Stimulated activated CD4-positive, alpha-beta T cell treated with anti-CD3 and anti-CD28 coated beads, Interleukin-15, amount 100 ng/mL, for 1 hour (primary cell): ENCODE data around the gene FKBP8.
"Not testable (repeated sequence)": the region's sequence is repeated elsewhere in the genome, so short reads cannot be mapped to it uniquely, and the experiment has no call there.

Source experiments
- DNase-seq, 2 donors: peaks; one replicate each; pipeline ENCODE4 v3.0.0-alpha.2; 2020; ENCODE audit warnings: low read depth in 1 of 2, low spot score in 1 of 2

Gene FKBP8

DNA sequence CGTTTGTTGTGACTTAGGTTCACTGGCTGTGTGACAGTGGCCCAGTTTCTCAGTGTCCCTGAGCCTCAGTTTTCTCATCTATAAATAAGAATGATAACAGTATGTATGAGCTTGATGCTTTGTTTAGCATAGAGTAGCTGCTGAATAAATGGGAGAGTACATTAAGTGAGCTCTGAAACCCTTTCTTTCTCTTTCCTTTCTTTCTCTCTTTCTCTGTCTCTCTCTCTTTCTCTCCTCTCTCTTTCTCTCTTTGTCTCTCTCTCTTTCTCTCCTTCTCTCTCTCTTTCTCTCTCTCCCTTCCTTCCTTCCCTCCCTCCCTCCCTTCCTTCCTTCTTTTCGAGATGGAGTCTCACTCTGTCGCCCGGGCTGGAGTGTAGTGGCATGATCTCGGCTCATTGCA lies 16.3 kb upstream of the FKBP8 start:
- no peak for DNase-seq

DNA sequence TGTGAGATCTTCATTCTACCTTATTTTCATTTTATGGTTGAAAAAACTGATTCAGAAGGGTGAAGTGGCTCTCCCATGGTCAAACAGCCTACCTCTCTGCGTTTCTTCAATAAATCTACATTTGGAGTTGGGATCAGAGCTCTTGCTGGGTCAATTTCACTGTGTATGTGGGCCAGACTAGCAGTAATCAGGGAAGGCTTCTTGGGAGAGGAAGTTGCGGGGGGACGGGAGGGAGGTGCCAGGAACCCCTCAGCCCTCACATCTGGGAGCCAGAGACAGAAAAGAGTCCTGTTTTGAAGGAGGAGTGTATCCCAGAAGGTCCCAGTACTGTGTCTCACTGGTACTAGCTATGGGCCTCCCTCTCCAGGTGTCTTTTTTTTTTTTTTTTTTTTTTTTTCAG lies 15.2 kb upstream of the FKBP8 start:
- DNase-seq, result no peak

DNA sequence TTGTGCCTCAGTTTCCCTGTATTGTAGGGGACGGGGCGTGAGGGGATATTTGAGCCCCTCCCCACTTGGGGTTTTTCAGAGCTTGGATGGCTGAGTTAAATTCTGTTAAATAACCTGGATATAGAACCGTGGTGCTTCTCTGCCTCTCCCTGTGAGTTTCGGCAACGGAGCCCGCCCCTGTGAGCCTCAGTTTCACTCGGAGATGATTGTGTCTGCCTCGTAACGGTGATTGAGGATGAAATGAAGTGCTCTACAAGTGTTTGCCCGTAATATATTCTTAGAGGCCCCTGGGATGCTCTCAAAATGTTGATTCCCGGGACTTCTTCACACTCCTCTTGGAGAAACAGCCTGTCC lies 14.8 kb upstream of the FKBP8 start:
- DNase-seq, result no peak

DNA sequence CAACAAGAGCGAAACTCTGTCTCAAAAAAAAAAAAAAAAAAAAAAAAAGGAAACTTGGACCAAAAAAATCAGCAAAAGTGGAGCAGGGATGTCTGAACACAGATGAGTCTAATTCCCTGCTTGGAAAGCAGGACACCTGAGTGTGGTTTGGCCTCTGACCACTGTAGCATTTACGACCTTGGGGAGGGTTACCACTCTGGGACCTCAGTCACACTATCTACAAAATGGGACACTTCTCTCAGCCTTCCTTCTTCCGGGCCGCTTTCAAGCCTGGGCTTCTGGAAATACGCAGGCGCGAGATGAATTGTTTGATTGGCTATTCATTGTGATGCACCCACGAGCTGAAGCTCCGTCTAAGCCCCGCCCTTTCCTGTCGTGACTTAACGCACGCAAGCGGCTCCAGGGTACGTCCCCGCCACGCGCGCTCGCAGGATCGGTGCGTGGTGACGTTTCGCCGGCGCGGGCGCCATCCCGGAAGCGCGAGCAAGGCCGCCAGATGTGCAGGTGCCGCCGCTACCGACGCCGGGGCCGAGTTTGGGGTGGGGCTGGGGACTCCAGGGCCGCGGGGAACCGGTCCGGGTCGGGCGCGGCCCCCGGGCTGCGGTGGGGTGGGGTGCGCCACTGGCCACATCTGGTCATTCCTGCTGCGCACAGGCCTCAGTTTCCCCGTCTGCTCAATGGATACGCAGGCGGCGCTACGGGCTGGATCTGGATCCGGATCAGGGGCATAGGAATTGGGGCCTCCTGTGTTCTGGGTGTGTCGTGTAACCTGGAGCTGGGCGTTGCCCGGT lies 14.2 kb upstream of the FKBP8 start, which contains the start of gene KXD1:
Gene KXD1, plus strand, starts transcription at position 460 of the 791 bp plus-strand sequence. CDS start 4,187 bp downstream, outside the sequence.
- peak; percentile 90 to 94 for DNase-seq

DNA sequence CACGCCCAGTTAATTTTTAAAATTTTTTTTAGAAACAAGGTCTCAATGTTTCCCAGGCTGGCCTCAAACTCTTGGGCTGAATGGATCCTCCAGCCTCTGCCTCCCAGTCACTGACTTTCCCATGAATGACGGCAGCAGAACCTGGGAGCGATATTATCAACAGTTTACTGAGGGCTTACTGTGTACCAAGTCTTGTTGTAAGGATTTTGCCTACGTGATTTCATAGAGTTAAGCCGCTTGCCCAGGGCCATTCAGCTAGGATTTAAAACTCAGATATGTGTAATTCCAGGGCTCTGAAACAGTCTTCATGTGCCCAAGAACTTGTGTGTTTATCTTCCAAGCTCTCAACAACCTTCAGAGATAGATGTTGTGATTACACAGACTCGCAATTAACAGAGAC lies 8.3 kb upstream of the FKBP8 start:
- no peak for DNase-seq

DNA sequence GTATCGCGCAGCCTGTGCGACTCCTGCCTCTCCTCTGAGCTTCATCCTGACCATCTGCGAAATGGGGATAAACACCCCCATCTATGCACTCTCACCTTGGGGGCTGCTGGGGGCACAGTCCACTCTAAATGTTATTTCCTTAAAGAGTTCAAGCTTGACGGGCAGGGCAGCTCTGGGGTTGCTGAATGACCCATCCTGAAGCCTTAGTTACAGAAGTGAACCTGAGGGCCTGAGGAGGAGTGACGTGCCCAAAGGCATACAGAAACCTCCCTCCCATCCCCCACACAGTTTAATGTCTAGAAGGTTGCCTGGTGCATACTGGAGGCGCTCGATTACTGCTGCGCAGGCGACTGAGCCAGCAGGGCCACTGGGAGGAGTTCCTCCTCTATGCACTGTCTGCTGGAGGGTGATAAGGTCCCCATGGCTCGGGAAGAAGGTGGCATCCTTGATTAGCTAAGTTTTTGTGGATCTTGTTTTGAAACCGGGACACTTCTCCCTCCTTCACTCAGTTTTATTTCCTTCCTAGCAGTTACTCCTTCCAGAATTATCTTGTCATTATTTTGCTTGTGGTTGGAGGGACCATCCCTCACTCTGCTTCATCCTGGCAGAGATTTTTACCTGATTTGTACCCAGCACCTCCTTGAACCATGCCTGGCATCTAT lies 572 bp upstream of the FKBP8 start:
- peak; percentile 27 to 50 for DNase-seq

DNA sequence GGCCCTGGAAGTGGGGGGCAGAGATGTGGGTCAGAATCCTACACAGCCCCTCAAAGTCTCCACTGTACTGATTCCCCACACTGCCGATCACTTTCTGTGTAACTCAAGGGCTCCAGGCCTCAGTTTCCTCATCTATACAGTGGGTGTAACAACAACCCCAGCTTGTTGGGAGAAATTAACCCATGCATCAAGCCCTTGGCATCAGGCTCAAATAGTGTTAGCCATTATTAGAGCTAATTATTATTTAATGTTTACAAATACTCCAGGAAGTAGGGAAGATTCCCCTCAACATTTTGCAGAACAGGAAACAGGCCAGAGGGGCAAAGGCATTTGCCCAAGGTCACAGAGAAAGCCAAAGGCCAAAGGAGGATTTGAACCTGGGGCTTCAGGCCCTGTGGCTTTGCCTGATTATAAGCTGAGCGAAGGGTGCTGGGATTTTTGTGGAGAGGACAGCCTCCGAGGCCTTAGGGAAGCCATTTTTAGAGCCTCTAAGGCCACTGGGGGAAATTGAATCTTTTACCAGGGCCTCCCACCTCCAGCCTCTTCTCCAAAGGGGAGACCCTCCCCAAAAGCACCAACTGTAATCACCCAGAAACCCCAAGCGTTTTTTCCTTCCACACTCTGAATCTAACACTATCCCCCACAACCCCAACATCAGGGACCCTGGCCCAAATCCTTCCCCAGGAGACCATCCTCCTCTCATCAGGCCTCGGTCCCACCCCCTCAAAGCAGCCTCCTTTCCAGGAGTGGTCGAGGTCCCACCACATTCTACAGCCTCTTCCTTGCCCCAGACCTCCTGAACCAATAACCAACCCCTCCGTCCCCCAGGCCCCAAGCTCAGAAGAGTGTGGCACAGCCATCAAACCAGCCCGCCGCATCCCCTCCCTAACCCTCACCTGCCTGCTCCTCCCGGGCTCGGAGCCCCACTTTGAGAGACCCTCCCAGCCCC lies 1.1 kb downstream of the FKBP8 start:
- DNase-seq, result no peak

DNA sequence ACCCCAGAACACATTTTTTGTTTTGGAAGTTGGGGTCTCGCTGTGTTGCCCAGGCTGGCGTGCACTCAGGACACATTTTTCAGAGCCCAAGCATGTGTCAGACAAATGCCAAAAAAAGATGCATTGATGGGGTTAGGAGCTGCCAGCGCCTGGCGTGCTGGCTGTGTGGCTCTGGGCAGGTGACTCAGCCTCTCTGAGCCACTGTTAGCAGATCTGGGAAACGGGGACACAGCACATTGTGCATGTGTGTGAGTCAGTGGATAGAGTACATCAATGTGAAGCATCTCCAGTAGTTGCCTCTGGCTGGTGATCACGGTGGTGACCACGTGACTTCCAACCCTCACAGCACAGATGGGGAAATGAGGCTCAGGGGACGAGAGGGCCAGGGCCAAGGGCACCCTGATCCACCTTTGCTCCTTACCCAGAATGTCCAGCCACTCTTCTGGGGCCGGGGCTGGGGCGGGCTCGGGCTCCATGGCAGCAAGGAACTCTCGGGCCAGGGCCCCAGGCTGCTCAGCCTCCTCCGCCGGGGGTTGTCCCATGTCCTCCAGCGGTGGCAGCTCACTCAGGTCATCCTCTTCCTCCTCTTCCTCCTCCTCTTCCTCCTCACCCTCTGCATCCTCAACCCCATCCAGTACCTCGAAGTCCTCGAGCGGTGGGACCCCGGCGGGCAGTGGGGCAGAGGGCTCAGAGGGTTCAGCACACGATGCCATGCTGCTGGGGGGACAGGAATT lies 1.9 kb downstream of the FKBP8 start:
- DNase-seq, result no peak

DNA sequence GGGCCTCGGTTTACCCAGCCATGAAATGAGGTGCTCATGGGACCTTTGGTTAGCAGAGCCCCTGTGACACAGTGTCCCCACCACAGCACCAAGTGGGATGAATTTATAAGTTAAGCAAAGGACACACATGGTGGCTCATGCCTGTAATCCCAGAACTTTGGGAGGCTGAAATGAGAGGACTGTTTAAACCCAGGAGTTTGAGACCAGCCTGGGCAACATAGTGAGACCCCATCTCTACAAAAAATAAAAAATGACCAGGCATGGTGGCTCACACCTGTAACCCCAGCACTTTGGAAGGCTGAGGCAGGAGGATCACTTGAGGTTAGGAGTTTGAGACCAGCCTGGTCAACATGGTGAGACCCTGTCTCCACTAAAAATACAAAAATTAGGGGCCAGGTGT lies 3.2 kb downstream of the FKBP8 start:
- not testable (repeated sequence) for DNase-seq

DNA sequence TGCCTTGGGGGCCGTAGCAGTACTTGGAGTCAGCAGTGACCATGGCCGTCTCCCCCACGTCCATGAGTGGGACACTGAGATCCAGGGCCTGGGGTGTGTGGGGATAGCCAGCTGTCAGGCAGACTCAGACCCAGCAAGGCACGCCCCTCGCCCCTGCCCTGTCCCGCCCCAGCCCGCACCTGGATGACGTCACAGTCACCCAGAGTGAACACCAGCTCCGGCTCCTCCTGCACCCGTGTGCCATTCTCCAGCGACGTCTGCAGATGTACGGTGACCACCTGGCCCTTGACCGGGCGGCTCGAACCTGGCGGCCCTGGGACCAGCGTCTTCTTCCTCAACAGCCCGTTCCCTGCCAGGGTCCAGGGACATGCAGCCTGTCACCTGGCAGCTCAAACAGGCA lies 4.0 kb downstream of the FKBP8 start:
- DNase-seq, result no peak

DNA sequence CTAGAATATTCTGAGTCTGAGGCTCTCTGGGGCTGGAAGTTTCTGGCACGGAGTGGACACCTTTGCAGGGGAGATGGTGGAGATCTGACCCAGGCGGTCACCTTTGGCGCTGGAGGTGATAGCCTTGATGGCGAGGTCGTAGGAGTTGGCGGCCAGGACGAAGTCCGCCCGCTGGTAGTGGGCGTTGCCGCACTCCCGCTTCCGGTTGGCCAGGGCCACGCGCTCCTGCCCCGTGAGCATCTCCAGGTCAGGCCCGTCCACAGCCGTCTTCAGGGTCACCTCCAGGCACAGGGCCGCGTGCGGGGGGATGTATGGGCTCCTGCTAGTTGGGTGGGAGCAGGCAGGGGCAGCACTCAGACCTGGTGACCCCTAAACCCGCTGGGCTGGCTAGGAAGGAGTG lies 5.3 kb downstream of the FKBP8 start:
- no peak for DNase-seq

DNA sequence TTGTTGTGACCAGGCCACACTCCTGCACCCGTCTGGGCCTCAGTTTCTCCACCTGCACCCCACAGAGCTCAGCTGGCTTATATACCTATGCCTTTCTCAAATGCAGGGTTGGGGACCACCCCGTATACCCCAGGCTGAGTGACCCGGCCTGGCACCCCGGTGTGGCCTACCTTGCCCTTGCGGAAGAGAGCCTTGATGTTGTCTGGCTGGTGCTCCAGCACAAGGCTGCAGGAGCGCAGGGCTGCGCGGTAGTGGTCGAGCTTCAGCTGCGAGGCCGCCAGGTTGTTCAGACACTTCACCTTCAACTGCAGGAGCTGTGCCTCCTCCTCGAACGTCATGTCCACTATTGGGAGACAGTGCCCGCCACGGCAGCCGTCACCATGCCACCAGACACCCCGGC lies 5.9 kb downstream of the FKBP8 start:
- DNase-seq, result no peak

DNA sequence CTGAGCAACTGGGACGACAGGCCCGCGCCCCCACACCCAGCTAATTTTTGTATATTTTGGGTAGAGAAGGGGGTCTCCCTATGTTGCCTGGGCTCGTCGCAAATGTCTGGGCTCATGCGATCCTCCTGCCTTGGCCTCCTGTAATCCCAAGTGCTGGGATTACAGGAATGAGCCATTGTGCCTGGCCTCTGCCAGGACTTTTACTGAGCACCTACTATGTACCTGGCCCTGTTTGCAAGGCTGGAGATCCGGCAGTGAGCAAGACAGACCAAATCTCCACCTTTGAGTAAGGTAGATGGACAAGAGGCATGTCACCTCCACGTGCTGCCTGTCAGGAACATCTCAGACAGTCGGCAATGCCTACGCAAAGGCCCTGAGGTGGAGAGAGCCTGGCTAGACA lies 6.9 kb downstream of the FKBP8 start:
- DNase-seq, result no peak

DNA sequence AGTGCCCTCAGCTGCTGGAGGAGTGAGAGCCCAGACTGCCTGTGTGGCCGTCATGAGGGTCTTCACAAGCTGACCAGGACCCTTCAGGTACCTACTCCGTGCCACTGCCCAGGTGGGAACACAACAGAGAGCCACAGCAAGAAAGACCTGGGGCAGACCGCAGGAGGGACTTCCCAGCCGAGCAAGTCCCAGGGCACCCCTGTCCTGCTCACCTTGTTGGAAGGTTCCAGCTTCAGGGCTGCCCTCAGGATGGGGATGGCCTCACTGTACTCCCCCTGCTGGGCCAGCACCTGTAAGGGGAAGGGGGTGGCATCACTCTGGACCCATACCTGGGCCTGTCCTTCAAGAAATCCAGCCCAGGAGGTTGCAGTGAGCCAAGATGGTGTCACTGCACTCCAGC lies 10.3 kb downstream of the FKBP8 start:
- no peak for DNase-seq

DNA sequence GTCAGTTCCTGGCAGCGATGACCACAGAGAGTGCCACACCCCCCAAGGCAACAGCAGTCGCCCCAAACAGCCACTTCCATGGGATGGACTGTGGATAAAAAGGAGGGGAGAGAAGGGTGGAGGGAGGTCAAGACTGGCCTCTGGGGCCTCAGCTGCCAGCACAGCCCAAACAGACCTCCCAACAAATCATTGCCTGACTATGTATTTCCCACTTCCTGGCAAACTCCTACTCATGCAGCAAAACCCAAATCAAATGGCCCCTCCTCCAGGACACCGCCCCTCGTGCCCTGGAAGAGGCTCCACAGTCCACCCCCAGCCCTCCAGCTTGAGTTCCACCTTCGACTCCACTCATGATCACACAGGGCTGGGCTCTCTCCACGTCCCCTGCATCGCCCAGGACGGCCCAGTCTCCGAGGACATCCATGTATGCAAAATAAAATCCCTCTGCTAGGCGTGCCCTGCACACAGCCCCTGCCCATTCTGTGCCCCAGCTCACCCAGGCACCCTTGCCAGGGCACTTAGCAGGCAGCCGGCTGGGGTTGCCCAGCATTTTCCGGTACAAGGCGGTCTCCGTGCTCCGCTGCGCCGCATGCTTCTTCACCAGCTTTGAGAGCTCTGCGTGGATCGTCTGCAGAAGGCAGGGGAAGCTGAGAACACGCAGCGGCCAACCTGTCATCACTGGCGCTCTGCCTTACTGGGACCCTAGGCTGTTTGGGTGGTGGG lies 11.0 kb downstream of the FKBP8 start:
- DNase-seq, result no peak

DNA sequence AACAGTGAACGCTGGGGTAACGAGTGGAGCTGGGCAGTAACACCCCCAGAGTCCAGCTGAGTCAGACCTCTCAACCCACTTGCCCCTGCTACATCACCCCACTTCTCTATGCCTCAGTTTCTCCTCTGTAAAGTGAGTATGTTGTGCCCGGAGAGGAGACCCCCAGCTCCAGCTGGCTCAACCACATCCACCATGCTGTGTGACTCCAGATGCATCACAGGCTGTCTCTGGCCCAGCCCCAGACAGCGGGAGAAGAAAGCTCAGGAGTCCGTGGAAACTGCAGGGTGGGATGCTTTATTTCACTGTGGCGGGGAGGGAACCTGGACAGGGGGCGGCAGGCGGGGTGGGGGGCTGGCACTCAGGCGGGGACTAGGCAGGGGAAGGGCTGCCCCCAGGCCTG lies 11.9 kb downstream of the FKBP8 start:
- no peak for DNase-seq

DNA sequence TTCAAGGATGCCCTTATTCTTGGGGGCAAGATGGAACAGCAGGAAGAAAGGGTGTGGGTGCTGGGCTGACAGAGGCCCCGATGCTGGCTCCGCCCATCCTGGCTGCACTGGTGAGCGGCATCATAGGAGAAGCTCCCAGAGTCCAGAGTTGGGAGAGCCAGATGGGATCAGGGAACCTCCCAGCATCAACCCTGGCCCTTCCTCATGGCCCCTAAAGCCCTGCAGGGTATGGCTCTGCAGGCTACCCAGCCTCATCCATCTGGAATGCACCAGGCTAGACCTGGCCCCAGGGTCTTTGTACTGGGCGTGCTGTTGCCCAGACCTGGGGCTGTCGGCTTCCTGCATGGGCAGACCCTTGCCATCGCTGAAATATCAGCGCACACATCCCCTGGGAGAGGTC lies 13.6 kb downstream of the FKBP8 start:
- DNase-seq, result no peak

DNA sequence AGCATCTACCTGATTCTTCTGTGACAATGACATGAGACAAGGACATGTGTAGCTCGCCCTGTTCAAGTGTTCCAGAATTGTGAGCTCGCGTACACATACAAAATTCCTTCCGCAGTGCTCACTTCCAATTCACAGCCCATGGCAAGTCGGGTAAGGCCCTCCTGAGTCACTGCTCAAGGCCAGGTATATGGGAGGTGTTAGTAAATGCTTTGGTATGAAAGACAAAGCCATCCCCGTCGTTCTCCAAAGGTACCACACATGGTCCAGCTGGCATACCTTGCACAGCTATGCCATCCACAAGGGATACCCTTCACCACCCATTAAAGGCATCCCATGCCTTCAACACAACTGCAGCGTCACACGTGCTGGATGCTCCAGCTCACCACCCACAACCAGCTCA lies 17.1 kb downstream of the FKBP8 start:
- no peak for DNase-seq

DNA sequence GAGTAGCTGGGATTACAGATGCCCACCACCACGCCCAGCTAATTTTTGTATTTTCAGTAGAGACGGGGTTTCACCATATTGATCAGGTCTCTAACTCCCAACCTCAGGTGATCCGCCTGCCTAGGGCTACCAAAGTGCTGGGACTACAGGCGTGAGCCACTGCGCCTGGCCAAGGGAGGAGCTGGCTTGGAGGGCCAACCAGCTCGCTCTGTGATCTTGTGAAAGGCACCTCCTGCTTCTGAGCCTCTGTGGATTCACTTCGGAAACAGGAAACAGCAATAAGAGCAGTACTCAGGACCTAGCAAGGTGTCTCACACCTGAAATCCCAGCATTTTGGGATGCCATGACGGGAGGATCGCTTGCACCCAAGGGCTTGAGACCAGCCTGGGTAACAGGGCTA lies 19.5 kb downstream of the FKBP8 start:
- no peak for DNase-seq

DNA sequence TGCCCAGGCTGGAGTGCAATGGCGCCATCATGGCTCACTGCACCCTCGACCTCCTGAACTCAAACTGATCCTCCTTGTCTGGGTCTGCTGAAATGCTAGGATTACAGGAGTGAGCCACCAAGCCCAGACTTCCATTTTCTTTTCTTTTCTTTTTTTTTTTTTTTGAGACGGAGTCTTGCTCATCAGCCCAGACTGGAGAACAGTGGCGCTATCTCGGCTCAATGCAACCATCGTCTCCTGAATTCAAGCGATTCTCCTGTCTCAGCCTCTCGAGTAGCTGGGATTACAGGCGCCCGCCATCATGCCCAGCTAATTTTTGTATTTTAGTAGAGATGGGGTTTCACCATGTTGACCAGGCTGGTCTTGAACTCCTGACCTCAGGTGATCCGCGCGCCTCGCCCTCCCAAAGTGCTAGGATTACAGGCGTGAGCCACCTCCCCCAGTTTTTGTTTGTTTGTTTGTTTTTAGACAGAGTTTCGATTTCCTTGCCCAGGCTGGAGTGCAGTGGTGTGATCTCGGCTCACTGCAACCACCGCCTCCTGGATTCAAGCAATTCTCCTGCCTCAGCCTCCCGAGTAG lies 20.4 kb downstream of the FKBP8 start:
- not testable (repeated sequence) for DNase-seq
